ENCODE data around the gene FGF8. TPM values are rescaled to one million over a fixed set of nuclear protein-coding genes. Genes with fewer than 3 reads are reported as not detected.

The FGF8 gene
- total RNA-seq, 1 experiment from 2014 or later, result not detected

DNA sequence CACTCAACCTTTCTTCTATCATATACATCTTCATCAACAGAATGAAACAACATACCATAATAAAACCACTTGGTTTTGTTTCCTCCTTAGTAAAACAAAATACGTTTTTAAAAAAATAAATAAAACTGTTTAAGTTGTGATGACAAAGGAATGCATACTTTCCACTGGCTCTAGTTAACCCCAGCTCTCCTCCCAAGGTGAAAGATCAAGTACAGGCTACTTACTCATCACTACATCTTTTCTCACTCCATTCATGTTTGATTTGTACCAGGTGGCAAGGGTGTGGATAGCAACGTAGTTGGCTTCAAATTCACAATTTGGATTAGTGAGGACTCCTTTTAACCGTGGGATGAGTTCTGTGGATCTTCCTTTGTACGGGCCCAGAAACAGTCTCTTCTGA lies 27.6 kb upstream of the FGF8 start:
- Histone ChIP-seq H3K4me2 (no peak overlapping the region), H3K27ac (no peak overlapping the region), H3F3A (ENCODE audit: insufficient read depth, low read depth) (no peaks in the 10 kb centered on the region), H3K4me1 (replicated peaks; ENCODE audit: insufficient read depth) (no peaks in the 10 kb centered on the region), H3K27me3 (ENCODE audit: insufficient read depth, low read depth) (no peaks in the 10 kb centered on the region), H4K20me1 (ENCODE audit: insufficient read depth) (peaks cover 10% of the 10 kb centered on the region; the same call in 1 of the 2 replicates), H3K79me2 (ENCODE audit: low read depth) (no peaks in the 10 kb centered on the region), H2AFZ (no peak overlapping the region), H3K9me2 (ENCODE audit: insufficient read depth) (no peaks in the 10 kb centered on the region), H3K4me3 (no peak overlapping the region), H3K9me3 (ENCODE audit: insufficient read depth, low read depth) (no peaks in the 10 kb centered on the region), H3K36me3 (ENCODE audit: low read depth) (peaks cover 12% of the 10 kb centered on the region; the same call in 1 of the 2 replicates)
- POLR2A ChIA-PET (ENCODE audit: unreplicated experiment), result no interaction called here
- BruUV-seq (replicated peaks), result no TSS peak
- no peak for DNase-seq
- intact Hi-C loops (cut with micrococcal nuclease; ENCODE audit: unreplicated experiment), result no loop called here
- TF ChIP-seq, protein P1, sequence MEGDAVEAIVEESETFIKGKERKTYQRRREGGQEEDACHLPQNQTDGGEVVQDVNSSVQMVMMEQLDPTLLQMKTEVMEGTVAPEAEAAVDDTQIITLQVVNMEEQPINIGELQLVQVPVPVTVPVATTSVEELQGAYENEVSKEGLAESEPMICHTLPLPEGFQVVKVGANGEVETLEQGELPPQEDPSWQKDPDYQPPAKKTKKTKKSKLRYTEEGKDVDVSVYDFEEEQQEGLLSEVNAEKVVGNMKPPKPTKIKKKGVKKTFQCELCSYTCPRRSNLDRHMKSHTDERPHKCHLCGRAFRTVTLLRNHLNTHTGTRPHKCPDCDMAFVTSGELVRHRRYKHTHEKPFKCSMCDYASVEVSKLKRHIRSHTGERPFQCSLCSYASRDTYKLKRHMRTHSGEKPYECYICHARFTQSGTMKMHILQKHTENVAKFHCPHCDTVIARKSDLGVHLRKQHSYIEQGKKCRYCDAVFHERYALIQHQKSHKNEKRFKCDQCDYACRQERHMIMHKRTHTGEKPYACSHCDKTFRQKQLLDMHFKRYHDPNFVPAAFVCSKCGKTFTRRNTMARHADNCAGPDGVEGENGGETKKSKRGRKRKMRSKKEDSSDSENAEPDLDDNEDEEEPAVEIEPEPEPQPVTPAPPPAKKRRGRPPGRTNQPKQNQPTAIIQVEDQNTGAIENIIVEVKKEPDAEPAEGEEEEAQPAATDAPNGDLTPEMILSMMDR (conservative IDR thresholded peaks at IDR 0.05), result no peak
- TF ChIP-seq EZH2 (IDR thresholded peaks at IDR 0.05; ENCODE audit: low read depth), result no peak
- CTCF ChIA-PET, result interaction anchor here (0.7 kb wide), 1 partner anchor 37 kb away, joined by 10 read pairs; no protein-coding TSS in a partner anchor

DNA sequence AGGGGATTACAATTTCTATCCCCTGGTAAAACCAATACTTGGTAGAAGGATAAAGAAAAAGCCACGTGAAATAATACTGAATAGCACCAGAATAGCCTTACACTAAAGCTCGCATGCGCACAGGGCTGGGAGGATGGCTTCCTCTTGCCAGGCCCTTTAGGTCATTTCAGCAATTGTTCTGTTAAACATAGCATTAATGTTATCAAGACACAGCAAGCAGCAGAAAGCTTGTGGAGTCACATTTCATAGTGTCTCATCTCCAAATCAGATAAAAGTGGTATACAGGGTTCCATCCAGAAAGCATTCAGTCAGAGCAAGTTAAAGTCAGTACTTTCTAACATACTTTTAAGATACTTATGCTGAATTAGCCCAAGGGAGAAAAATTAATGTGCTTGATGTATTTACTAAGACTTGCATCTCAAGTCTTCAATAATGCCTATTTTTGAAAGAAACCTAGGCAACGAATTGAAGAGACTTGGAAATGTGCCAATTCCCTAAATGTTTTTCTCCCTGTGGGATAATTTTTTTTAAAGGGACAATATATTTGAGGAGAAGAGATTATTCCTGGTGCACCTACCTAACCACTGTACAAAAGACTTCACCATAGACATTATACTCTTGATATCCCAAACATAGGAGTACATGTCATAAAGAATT lies 21.6 kb upstream of the FGF8 start:
- DNase-seq, result no peak
- ChIA-PET POLR2A (ENCODE audit: unreplicated experiment) (no interaction called here), CTCF (no interaction called here)
- Histone ChIP-seq H3K79me2 (ENCODE audit: low read depth) (no peaks in the 10 kb centered on the region), H3K27me3 (ENCODE audit: insufficient read depth, low read depth) (no peaks in the 10 kb centered on the region), H3K27ac (no peak overlapping the region), H3K4me1 (replicated peaks; ENCODE audit: insufficient read depth) (no peaks in the 10 kb centered on the region), H3K9me3 (ENCODE audit: insufficient read depth, low read depth) (no peaks in the 10 kb centered on the region), H3K36me3 (ENCODE audit: low read depth) (peaks cover 6% of the 10 kb centered on the region; the same call in 1 of the 2 replicates), H3K9me2 (ENCODE audit: insufficient read depth) (no peaks in the 10 kb centered on the region), H2AFZ (no peak overlapping the region), H3F3A (ENCODE audit: insufficient read depth, low read depth) (no peaks in the 10 kb centered on the region; the same call in 1 of the 2 replicates), H4K20me1 (ENCODE audit: insufficient read depth) (0 out of 2 replicates have a peak, but pooled peaks cover 15% of the 10 kb centered on the region), H3K4me2 (no peak overlapping the region), H3K4me3 (no peak overlapping the region)
- no TSS peak for BruUV-seq (replicated peaks)
- no peak for TF ChIP-seq EZH2 (IDR thresholded peaks at IDR 0.05; ENCODE audit: low read depth)
- TF ChIP-seq, protein P1 (conservative IDR thresholded peaks at IDR 0.05), result no peak
- intact Hi-C loops (cut with micrococcal nuclease; ENCODE audit: unreplicated experiment), result no loop called here

DNA sequence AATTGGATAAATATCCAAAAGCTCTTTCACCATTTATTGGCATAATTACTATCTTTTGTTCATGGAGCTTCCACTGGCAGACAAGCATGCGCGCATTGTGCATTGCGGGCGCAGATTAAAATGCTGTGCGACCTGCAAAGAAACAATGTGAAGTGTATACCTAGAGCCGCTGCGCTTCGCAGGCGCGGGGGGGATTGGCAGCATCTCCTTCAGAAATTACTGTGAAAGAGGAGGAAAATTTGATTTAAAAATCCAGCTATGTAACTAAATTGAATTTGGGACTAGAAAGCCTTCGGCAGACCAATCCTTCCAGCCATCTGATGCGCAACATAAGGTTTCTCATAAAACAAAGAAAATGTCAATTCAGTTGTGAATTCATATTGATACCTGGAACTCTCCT lies 17.6 kb upstream of the FGF8 start:
- CTCF ChIA-PET, result no interaction called here
- no peak overlapping the region for H3K4me3 ChIP-seq
- no peaks in the 10 kb centered on the region for H3K9me2 ChIP-seq (ENCODE audit: insufficient read depth)
- no peaks in the 10 kb centered on the region for H3K79me2 ChIP-seq (ENCODE audit: low read depth)
- no peak overlapping the region for H2AFZ ChIP-seq
- POLR2A ChIA-PET (ENCODE audit: unreplicated experiment), result interaction anchor here (0.6 kb wide), 1 partner anchor 245 kb away, joined by 3 read pairs; no protein-coding TSS in a partner anchor
- H3F3A ChIP-seq (ENCODE audit: insufficient read depth, low read depth), result no peaks in the 10 kb centered on the region; the same call in 1 of the 2 replicates
- DNase-seq, result no peak
- H3K27me3 ChIP-seq (ENCODE audit: insufficient read depth, low read depth), result no peaks in the 10 kb centered on the region
- H3K9me3 ChIP-seq (ENCODE audit: insufficient read depth, low read depth), result no peaks in the 10 kb centered on the region
- H4K20me1 ChIP-seq (ENCODE audit: insufficient read depth), result 0 out of 2 replicates have a peak, but pooled peaks cover 5% of the 10 kb centered on the region
- no TSS peak for BruUV-seq (replicated peaks)
- TF ChIP-seq, protein P1 (conservative IDR thresholded peaks at IDR 0.05), result no peak
- TF ChIP-seq EZH2 (IDR thresholded peaks at IDR 0.05; ENCODE audit: low read depth), result no peak
- no peak overlapping the region for H3K27ac ChIP-seq
- intact Hi-C loops (cut with micrococcal nuclease; ENCODE audit: unreplicated experiment), result no loop called here
- no peaks in the 10 kb centered on the region for H3K4me1 ChIP-seq (replicated peaks; ENCODE audit: insufficient read depth)
- peaks cover under 1% of the 10 kb centered on the region; the same call in 1 of the 2 replicates for H3K36me3 ChIP-seq (ENCODE audit: low read depth)
- H3K4me2 ChIP-seq, result no peak overlapping the region
